Measurements from ENCODE around the gene LDB2. TPM values are rescaled to one million over a fixed set of nuclear protein-coding genes. Genes with fewer than 3 reads are reported as not detected.

The LDB2 gene
- total and polyA plus RNA-seq, 2 of the 8 experiments (the other 6 are each of a cell fraction or from before 2014, with no cell fraction given), result 57.0 to 140 TPM

GRCh38 chr4:16827045-16827444 is 71.4 kb downstream of the LDB2 start:
- H3K4me3 ChIP-seq (ENCODE audit: extremely low read depth in 1 of 4, insufficient read depth in 2 of 4, low read depth in 3 of 4, low read length in 4 of 4), result peak overlapping the region in 1 of 4 experiments; percentile 35; a peak in 1 of 8 replicates
- 24% methylated on average over 4 of the region's 4 CpGs; no CpG with 5 or more reads in 1 of the 2 experiments for WGBS, 2 experiments (ENCODE audit: extremely low coverage in 1 of 2, insufficient coverage in 1 of 2, insufficient read length in 1 of 2, insufficient replicate concordance in 2 of 2, low coverage in 1 of 2, low lambda C conversion rate in 2 of 2, missing lambda C conversion rate in 1 of 2)
- POLR2A ChIA-PET (ENCODE audit: partially characterized antibody), result interaction anchor here (1.5 to 1.7 kb wide), 2 partner anchors 11 to 24 kb away, joined by 3 to 6 read pairs; no protein-coding TSS in a partner anchor

More at GRCh38 chr4:16827045-16827444, 71.4 kb downstream of the LDB2 start:
- Histone ChIP-seq H3K23me2 (ENCODE audit: low read depth, low read length) (no peaks in the 10 kb centered on the region), H2BK120ac (replicated peaks; ENCODE audit: low read depth, low read length) (no peak overlapping the region), H3K27me3 (replicated peaks in 1 of 4; ENCODE audit: control insufficient read depth in 3 of 4, extremely low read depth in 1 of 4, insufficient read depth in 3 of 4, low read length in 3 of 4) (no peaks in the 10 kb centered on the region), H2BK12ac (ENCODE audit: low read depth, low read length) (0 out of 2 replicates have a peak overlapping the region, but pooled peaks have one; percentile 13), H2BK20ac (ENCODE audit: low read length) (no peak overlapping the region), H2AK5ac (ENCODE audit: low read depth, low read length) (no peak overlapping the region), H3K4me1 (replicated peaks in 1 of 4; ENCODE audit: control insufficient read depth in 3 of 4, insufficient read depth in 4 of 4, low read length in 3 of 4) (peaks cover 10 to 22% (median 16%) of the 10 kb centered on the region in 4 experiments), H3K9ac (replicated peaks in 1 of 4; ENCODE audit: extremely low read depth in 1 of 4, low read depth in 3 of 4, low read length in 3 of 4) (no peak overlapping the region; a peak in 1 of 7 replicates), H3K56ac (replicated peaks; ENCODE audit: insufficient read length, low read depth, low read length) (no peak overlapping the region), H3K14ac (ENCODE audit: insufficient read length) (no peak overlapping the region), H3K27ac (ENCODE audit: low read depth, low read length) (no peak overlapping the region), H4K20me1 (replicated peaks in 1 of 2; ENCODE audit: control insufficient read depth in 1 of 2, insufficient read depth in 2 of 2, low read length in 2 of 2) (no peaks in the 10 kb centered on the region), H3K4ac (replicated peaks; ENCODE audit: insufficient read length, low read depth, low read length) (no peak overlapping the region), H3K36me3 (ENCODE audit: control insufficient read depth in 2 of 4, insufficient read depth in 4 of 4, low read length in 3 of 4) (no peaks in the 10 kb centered on the region; a peak in 1 of 8 replicates), H4K5ac (ENCODE audit: insufficient read length, low read depth, low read length) (no peak overlapping the region), H4K8ac (ENCODE audit: extremely low read depth, insufficient read depth, low read length) (no peak overlapping the region), H2BK5ac (ENCODE audit: low read depth, low read length) (peak overlapping the region; percentile 50; the same call in 1 of the 2 replicates), H2AFZ (ENCODE audit: low read length) (no peak overlapping the region), H3K23ac (ENCODE audit: insufficient read length) (no peak overlapping the region), H4K91ac (replicated peaks; ENCODE audit: insufficient read length, low read length) (no peak overlapping the region), H2BK15ac (ENCODE audit: low read length) (no peak overlapping the region), H3K9me3 (ENCODE audit: insufficient read depth in 2 of 2, low read depth in 1 of 2, low read length in 1 of 2) (no peaks in the 10 kb centered on the region), H3K79me1 (ENCODE audit: low read depth, low read length) (no peaks in the 10 kb centered on the region; the same call in 1 of the 2 replicates), H3K79me2 (ENCODE audit: control insufficient read depth in 1 of 2, insufficient read depth in 2 of 2, low read length in 2 of 2) (peaks cover 3 to 9% of the 10 kb centered on the region in 2 experiments; a peak in 2 of 4 replicates), H3K18ac (ENCODE audit: extremely low read depth, low read length) (no peak overlapping the region), H3K4me2 (ENCODE audit: insufficient read depth in 1 of 2, low read depth in 2 of 2, low read length in 2 of 2) (peak overlapping the region; percentile 45 to 50)
- TF ChIP-seq EGR1 (IDR thresholded peaks at IDR 0.05; ENCODE audit: borderline replicate concordance, low read depth, low read length) (no peak), RFX5 (IDR thresholded peaks at IDR 0.05; ENCODE audit: borderline replicate concordance, low read depth, low read length) (no peak), TCF12 (IDR thresholded peaks at IDR 0.05; ENCODE audit: low read depth, low read length) (no peak), HDAC2 (IDR thresholded peaks at IDR 0.05; ENCODE audit: borderline replicate concordance in 1 of 2, low read depth in 2 of 2, low read length in 2 of 2) (no peak), KDM1A (IDR thresholded peaks at IDR 0.05; ENCODE audit: borderline replicate concordance, low read length) (no peak), SP2 (IDR thresholded peaks at IDR 0.05; ENCODE audit: low read length) (no peak), SP4 (IDR thresholded peaks at IDR 0.05; ENCODE audit: low read length) (no peak), JUN (IDR thresholded peaks at IDR 0.05; ENCODE audit: low read depth, low read length) (no peak), JUND (IDR thresholded peaks at IDR 0.05; ENCODE audit: low read length) (no peak), KDM5A (IDR thresholded peaks at IDR 0.05; ENCODE audit: low read length) (no peak), POLR2A (IDR thresholded peaks at IDR 0.05; ENCODE audit: control extremely low read depth in 1 of 2, low read depth in 2 of 2, low read length in 2 of 2) (no peak), ZNF274 (IDR thresholded peaks at IDR 0.05; ENCODE audit: borderline replicate concordance, extremely low read depth, low read length) (no peak), CEBPB (IDR thresholded peaks at IDR 0.05; ENCODE audit: low read depth, low read length) (no peak), HDAC6 (IDR thresholded peaks at IDR 0.05; ENCODE audit: low read depth, low read length) (no peak), FOSL1 (IDR thresholded peaks at IDR 0.05; ENCODE audit: insufficient read depth, low read depth, low read length) (no peak), SRF (IDR thresholded peaks at IDR 0.05; ENCODE audit: low read depth, low read length) (no peak)
- FAIRE-seq (no peak), DNase-seq (ENCODE audit: low read depth in 1 of 2, low spot score in 2 of 2) (no peak)
- CTCF ChIA-PET (ENCODE audit: partially characterized antibody), result interaction anchor here (0.6 to 2.3 kb wide), 4 partner anchors 9 to 90 kb away, joined by 3 to 12 read pairs (median 4); no protein-coding TSS in a partner anchor

Data from H1 (cell line).